ENCODE data around the gene MAPK8IP2. TPM values are rescaled to one million over a fixed set of nuclear protein-coding genes. Genes with fewer than 3 reads are reported as not detected.
A peak's percentile ranks its signal among the peaks of the same experiment; 100 is the strongest.

Gene MAPK8IP2
- polyA plus RNA-seq, 1 of the 3 experiments (the other 2 are of a cell fraction), result 2.7 TPM

DNA sequence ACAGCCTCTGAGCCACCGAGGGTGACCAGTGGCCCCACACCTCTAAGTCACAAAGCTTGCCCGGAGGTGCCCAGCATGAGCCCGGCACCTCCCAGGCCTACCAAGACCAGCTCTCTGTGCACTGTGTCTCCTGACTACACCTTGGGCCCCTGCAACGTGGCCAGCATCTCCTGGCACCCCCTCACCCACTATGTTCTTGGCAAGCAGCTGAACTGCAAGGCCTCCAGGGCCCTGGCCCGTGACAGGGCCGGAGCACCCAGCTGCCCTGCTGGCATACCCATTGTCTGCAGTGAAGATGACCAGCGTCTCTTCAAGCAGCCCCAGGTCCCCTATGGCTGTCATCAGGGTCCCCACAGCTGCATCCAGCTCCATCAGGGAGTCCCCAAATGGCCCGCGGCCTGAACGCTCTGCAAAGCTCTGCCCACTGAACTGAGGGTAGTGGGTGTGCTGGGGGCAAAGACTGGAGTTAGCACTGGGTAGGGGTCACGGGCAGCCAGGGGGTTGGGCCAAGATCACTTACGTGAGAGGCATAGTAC, 25.8 kb downstream of the MAPK8IP2 start:
- peaks cover 0 to 6% of the 10 kb centered on the region in 2 experiments for H3K36me3 ChIP-seq (replicated peaks in 1 of 2; ENCODE audit: control insufficient read depth in 1 of 2, insufficient read depth in 2 of 2, low read length in 1 of 2)
- H4K20me1 ChIP-seq (ENCODE audit: insufficient read depth), result no peaks in the 10 kb centered on the region
- no peaks in the 10 kb centered on the region for H3F3A ChIP-seq (replicated peaks; ENCODE audit: insufficient read depth)
- H3K4me1 ChIP-seq (ENCODE audit: control insufficient read depth in 1 of 2, insufficient read depth in 2 of 2, low read depth in 1 of 2, low read length in 1 of 2), result peaks cover 0 to 21% of the 10 kb centered on the region in 2 experiments; a peak in 2 of 4 replicates
- no peak overlapping the region for H3K4me3 ChIP-seq (ENCODE audit: low read depth in 2 of 2, low read length in 1 of 2)
- H3K79me2 ChIP-seq (ENCODE audit: insufficient read depth), result peaks cover 7% of the 10 kb centered on the region; the same call in 1 of the 2 replicates
- H3K9ac ChIP-seq, result no peak overlapping the region
- DNase-seq, result no peak
- no peak overlapping the region for H3K27ac ChIP-seq (ENCODE audit: low read depth in 2 of 2, low read length in 1 of 2)
- H2AFZ ChIP-seq (ENCODE audit: low read depth), result no peak overlapping the region
- whole genome bisulfite sequencing (ENCODE audit: low lambda C conversion rate), result 97% methylated on average over 9 of the region's 12 CpGs
- TF ChIP-seq ELF1 (IDR thresholded peaks at IDR 0.05) (no peak), MEF2A (IDR thresholded peaks at IDR 0.05; ENCODE audit: borderline replicate concordance, low read depth) (no peak), GATA2 (CRISPR knock-in tag; IDR thresholded peaks at IDR 0.05) (no peak)
- H3K4me2 ChIP-seq, result peak overlapping the region; percentile 95; the same call in 1 of the 2 replicates
- ChIA-PET POLR2A (no interaction called here), CTCF (interaction anchor here (0.9 to 1.5 kb wide), 3 partner anchors 66 to 101 kb away, joined by 3 to 4 read pairs (median 3); partner anchors contain the start of gene SCO2)
- no peaks in the 10 kb centered on the region for H3K9me2 ChIP-seq
- H3K27me3 ChIP-seq (ENCODE audit: insufficient read depth), result no peaks in the 10 kb centered on the region
- H3K9me3 ChIP-seq, result no peaks in the 10 kb centered on the region

DNA sequence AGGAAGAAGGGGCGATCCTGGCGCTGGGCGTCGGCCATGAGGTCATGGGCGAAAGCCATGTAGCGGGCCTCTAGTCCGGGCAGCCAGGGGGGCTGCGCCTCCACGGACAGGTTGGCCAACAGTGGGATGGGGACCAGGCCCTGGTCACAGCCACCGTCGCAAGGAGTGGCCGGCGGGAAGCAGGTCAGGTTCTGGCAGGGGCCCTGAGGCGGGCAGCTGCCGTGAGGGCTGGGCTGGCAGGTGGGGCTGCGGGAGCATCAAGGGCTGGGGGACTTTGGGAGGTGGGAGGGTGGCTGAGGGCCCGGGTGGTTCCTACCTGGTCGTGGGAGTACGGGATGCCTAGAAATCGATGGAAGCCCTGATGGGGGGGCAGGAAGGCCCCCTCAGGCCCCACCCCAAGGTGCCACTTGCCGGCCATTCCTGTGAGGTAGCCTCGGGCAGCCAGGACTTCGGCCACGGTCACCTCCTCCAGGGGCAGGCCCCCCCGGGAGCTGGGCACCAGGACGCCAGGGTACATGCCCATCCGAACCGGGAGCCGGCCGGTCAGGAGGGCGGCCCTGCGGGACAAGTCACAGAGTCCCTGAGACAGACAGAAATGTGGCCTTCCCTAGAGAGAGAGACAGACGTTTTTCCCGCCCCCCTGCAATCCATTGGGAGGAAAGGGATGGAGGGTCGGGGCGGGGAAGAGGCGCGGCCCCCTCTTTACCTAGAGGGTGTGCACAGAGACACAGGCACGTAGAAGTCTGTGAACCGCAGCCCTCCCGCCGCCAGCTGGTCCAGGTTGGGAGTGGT, 26.5 kb downstream of the MAPK8IP2 start:
- 0 out of 4 replicates have a peak overlapping the region, but pooled peaks have one; percentile 28 to 67 for H3K27ac ChIP-seq (ENCODE audit: low read depth in 2 of 2, low read length in 1 of 2)
- peak overlapping the region; percentile 71 for H3K9ac ChIP-seq
- H2AFZ ChIP-seq (ENCODE audit: low read depth), result no peak overlapping the region
- no peaks in the 10 kb centered on the region for H3K9me2 ChIP-seq
- ChIA-PET CTCF (interaction anchor here (0.6 to 1.5 kb wide), 7 partner anchors 8 to 145 kb away, joined by 3 to 6 read pairs (median 3); partner anchors contain the start of gene SCO2), POLR2A (no interaction called here)
- H3K4me3 ChIP-seq (ENCODE audit: low read depth in 2 of 2, low read length in 1 of 2), result peak overlapping the region; percentile 77
- H3K79me2 ChIP-seq (ENCODE audit: insufficient read depth), result peaks cover 7% of the 10 kb centered on the region; the same call in 1 of the 2 replicates
- H3K4me2 ChIP-seq, result peak overlapping the region; percentile 95
- TF ChIP-seq TEAD4 (IDR thresholded peaks at IDR 0.05; ENCODE audit: borderline replicate concordance, insufficient read depth), result no peak
- TF ChIP-seq EP300 (IDR thresholded peaks at IDR 0.05; ENCODE audit: borderline replicate concordance in 1 of 2, low read depth in 1 of 2, low read length in 1 of 2), result no peak
- TF ChIP-seq CHD2 (IDR thresholded peaks at IDR 0.05; ENCODE audit: low read length, partially characterized antibody), result no peak
- TF ChIP-seq POLR2AphosphoS5 (IDR thresholded peaks at IDR 0.05; ENCODE audit: low read depth, low read length), result no peak
- TF ChIP-seq RXRA (IDR thresholded peaks at IDR 0.05; ENCODE audit: borderline replicate concordance, low read depth), result no peak
- TF ChIP-seq NFIC (IDR thresholded peaks at IDR 0.05; ENCODE audit: borderline replicate concordance), result no peak
- TF ChIP-seq, protein P1, sequence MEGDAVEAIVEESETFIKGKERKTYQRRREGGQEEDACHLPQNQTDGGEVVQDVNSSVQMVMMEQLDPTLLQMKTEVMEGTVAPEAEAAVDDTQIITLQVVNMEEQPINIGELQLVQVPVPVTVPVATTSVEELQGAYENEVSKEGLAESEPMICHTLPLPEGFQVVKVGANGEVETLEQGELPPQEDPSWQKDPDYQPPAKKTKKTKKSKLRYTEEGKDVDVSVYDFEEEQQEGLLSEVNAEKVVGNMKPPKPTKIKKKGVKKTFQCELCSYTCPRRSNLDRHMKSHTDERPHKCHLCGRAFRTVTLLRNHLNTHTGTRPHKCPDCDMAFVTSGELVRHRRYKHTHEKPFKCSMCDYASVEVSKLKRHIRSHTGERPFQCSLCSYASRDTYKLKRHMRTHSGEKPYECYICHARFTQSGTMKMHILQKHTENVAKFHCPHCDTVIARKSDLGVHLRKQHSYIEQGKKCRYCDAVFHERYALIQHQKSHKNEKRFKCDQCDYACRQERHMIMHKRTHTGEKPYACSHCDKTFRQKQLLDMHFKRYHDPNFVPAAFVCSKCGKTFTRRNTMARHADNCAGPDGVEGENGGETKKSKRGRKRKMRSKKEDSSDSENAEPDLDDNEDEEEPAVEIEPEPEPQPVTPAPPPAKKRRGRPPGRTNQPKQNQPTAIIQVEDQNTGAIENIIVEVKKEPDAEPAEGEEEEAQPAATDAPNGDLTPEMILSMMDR (IDR thresholded peaks at IDR 0.05), result no peak
- TF ChIP-seq ELF1 (IDR thresholded peaks at IDR 0.05), result no peak
- TF ChIP-seq, protein P2, sequence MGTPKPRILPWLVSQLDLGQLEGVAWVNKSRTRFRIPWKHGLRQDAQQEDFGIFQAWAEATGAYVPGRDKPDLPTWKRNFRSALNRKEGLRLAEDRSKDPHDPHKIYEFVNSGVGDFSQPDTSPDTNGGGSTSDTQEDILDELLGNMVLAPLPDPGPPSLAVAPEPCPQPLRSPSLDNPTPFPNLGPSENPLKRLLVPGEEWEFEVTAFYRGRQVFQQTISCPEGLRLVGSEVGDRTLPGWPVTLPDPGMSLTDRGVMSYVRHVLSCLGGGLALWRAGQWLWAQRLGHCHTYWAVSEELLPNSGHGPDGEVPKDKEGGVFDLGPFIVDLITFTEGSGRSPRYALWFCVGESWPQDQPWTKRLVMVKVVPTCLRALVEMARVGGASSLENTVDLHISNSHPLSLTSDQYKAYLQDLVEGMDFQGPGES (IDR thresholded peaks at IDR 0.05; ENCODE audit: low read depth, low read length), result no peak
- no peak for TF ChIP-seq TAF1 (IDR thresholded peaks at IDR 0.05; ENCODE audit: borderline replicate concordance, low read depth, low read length)
- no peak for TF ChIP-seq FOXM1 (IDR thresholded peaks at IDR 0.05; ENCODE audit: low read depth)
- no peak for TF ChIP-seq JUND (IDR thresholded peaks at IDR 0.05)
- TF ChIP-seq FOXJ3 (CRISPR knock-in tag; IDR thresholded peaks at IDR 0.05), result no peak
- TF ChIP-seq, protein P3, sequence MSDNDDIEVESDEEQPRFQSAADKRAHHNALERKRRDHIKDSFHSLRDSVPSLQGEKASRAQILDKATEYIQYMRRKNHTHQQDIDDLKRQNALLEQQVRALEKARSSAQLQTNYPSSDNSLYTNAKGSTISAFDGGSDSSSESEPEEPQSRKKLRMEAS (IDR thresholded peaks at IDR 0.05; ENCODE audit: low read depth), result no peak
- no peak for TF ChIP-seq SMC3 (IDR thresholded peaks at IDR 0.05; ENCODE audit: low read depth, low read length)
- H3K36me3 ChIP-seq (replicated peaks in 1 of 2; ENCODE audit: control insufficient read depth in 1 of 2, insufficient read depth in 2 of 2, low read length in 1 of 2), result peaks cover 0 to 6% of the 10 kb centered on the region in 2 experiments
- no peaks in the 10 kb centered on the region for H3F3A ChIP-seq (replicated peaks; ENCODE audit: insufficient read depth)
- H3K9me3 ChIP-seq, result no peaks in the 10 kb centered on the region
- WGBS (ENCODE audit: low lambda C conversion rate), result 80% methylated on average over 12 of the region's 42 CpGs
- no peaks in the 10 kb centered on the region for H4K20me1 ChIP-seq (ENCODE audit: insufficient read depth)
- peaks cover 0 to 16% of the 10 kb centered on the region in 2 experiments; a peak in 1 of 4 replicates for H3K4me1 ChIP-seq (ENCODE audit: control insufficient read depth in 1 of 2, insufficient read depth in 2 of 2, low read depth in 1 of 2, low read length in 1 of 2)
- no peaks in the 10 kb centered on the region for H3K27me3 ChIP-seq (ENCODE audit: insufficient read depth)
- DNase-seq, result peak; percentile 16
